GM18502 (cell line): Measurements from ENCODE around the gene SPATA2L.
"Not testable (repeated sequence)": the region's sequence is repeated elsewhere in the genome, so short reads cannot be mapped to it uniquely, and the experiment has no call there.

Experiments used
- ATAC-seq: cut with Tn5 transposase; IDR thresholded peaks from one replicate; pipeline ENCODE4 v1.9.1; 2021; ENCODE audit warnings: mild to moderate bottlenecking; ENCODE audit not compliant: unreplicated experiment, poor library complexity

Gene SPATA2L

DNA sequence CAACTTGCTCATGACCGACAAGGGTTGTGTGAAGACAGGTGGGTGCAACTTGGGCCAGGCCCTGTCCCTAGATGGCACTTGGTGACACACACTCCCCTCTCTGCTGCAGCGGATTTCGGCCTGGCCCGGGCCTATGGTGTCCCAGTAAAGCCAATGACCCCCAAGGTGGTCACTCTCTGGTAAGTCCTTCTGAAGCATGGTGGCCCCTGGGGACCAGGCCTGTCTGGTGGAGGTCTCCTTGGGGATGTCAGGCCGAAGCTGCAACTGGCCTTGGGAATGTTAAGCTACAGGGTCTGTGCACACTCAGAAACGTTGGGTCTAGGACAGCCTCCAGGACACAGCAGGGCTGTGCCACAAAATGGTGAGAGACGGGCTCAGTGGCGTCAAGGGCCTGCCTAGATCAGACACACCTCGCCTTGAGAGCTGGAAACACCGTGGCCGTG, 8.2 kb downstream of the SPATA2L start:
- ATAC-seq: no peak

DNA sequence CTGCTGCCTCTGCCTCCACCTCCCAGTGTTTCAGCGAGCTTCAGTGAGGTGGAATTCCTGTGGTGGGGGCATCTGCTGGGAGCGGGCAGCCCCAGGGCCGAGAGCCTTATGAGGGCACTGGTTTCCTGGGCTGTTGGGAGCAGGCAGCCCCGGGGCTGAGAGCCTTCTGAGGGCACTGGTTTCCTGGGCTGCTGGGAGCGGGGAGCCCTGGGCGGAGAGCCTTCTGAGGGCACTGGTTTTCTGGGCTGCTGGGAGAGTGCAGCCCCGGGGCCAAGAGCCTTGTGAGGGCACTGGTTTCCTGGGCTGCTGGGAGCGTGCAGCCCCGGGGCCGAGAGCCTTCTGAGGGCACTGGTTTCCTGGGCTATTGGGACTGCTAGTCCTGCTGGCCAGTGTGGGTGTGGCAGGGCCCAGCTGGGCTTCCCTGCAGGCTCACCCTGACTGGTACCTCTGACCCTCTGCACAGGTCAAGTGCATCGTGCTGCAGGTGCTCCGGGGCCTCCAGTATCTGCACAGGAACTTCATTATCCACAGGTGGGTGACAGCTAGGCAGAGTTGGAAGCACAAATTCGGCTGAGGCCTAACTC, 9.4 kb downstream of the SPATA2L start:
- ATAC-seq: no peak

DNA sequence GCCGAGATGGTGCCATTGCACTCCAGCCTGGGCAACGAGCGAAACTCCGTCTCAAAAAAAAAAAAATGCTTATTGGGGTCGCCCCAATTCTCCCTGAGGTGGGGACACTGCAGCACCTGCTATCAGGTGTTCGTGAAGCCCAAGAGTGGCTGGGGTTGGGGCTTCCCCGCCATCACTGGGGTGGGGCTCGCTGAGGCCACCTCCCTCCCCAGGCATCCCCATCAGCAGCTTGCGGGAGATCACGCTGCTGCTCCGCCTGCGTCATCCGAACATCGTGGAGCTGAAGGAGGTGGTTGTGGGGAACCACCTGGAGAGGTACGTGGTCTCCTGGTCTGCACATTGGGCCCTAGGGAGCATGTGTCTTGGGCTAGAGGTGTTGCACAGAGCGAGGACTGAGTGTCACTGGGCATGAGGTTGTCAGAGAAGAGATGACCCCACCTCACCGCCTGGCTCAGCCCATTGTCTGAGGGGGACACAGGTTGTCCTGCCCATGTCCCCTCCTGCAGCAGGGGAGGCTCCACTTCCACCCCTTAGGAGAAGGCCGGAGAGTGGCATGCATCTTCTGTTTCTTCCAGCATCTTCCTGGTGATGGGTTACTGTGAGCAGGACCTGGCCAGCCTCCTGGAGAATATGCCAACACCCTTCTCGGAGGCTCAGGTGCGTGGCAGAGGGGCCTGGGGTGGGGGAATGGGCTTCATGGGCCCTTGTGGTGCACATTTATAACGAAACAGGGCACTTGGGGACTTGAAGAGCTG, 10.1 kb downstream of the SPATA2L start:
- ATAC-seq: no peak

DNA sequence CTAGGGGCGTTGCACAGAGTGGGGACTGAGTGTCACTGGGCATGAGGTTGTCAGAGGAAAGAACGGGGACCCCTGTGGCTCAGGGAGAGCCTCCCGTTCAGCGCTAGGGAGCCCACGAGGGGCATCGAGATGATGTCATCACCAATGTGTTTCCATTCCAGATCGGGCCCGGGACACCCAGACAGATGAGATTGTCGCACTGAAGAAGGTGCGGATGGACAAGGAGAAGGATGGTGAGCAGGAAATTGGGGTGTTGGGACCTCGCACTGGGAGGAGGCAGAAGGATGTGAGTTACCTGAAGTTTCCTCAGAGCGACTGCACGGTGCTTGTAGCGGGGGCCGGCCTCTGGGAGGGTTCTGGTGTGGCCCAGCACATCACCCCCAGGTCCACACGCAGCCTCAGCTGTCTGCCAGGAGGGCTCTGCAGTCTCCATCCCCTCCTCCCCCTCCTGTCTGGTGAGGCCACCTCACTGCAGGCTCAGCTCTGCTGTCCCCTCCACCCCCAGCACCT, 11.1 kb downstream of the SPATA2L start:
- ATAC-seq: no peak

DNA sequence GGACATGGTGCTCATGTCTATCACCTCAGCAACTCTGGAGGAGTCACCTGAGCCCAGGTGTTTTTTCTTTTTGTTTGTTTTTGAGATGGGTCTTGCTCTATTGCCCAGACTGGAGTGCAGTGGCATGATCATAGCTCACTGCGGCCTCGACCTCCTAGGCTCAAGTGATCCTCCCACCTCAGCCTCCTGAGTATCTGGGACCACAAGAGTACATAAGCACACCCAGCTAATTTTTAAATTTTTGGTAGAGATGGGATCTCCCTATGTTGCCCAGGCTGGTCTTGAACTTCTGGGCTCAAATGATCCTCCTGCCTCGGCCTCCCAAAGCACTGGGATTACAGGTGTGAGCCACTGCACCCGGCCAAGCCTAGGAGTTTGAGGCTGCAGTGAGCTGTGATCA, 11.9 kb downstream of the SPATA2L start:
- ATAC-seq: not testable (repeated sequence)

DNA sequence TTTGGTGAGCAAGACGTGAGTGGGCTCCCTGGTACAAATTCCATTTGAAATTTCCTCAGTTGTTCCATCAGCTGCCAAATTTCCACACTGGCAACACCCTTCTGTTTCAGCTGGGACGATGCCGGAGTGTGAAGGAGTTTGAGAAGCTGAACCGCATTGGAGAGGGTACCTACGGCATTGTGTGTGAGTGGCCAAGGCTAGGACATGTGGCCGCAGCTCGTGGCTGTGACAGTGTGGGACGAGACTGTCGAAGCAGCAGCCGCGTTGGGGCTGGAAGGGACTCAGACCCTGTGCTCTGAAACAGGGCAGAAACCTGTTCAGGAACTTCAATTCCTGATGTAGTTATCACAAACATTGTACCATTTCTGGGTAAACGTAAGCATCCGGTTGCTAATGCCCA, 12.4 kb downstream of the SPATA2L start:
- ATAC-seq: no peak

DNA sequence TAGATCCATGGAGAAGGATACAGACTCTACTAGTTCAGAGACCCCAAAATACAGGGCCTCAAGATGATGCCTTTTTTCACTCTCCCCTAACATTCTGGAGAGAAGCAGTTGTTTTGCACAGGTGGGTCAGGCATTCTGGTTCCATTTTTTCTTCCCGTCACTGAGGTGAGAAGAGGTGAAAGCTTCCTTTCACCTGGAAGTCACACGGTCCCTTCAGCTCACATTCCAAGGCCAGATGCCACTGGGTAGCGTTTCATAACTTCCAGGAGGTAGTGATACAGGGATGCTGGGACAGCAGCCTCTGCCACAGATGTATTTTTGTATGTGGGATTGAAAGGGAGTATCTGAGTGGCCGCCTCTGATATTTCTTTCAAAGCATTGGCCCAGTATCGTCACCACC, 13.1 kb downstream of the SPATA2L start:
- ATAC-seq: no peak

DNA sequence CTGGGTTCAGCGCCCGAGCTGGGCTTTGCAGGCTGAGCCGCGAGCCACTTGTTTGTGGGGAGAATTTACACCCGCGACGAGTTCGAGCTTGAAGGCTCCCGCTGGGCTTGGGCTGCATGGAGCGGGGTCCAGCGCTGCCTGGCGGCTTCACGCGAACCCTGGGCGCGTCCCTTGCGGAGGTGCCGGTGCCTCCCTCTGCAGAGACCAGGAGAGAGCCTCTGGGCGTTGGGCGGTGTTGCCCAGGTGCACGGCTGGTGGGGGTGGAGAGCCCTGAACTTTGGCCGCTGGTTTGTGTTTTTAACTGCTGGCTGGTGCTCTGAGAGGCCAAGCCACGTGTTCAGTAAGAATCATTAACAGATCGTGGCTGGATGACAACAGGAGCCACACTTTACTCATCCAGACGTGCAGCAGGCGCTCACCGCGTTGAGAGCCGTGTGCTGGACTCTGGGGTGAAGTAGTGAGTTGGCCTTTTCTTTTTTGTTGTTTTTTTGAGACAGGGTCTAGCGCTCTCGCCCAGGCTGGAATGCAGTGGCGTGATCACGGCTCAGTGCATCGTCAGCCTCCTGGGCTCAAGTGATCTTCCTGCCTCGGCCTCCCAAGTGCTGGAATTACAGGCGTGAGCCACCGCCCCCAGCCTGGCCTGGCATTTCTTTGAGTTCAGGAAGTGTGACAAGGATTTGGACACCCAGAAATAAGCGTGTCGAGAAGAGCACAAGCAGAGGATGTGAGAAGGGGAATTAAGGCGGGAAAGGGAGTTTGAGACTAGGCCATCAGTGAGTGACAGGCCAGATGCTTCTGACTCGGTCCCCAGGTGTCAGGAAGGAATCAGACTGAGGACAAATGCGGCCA, 14.2 kb downstream of the SPATA2L start:
- peak; percentile 29 for ATAC-seq

DNA sequence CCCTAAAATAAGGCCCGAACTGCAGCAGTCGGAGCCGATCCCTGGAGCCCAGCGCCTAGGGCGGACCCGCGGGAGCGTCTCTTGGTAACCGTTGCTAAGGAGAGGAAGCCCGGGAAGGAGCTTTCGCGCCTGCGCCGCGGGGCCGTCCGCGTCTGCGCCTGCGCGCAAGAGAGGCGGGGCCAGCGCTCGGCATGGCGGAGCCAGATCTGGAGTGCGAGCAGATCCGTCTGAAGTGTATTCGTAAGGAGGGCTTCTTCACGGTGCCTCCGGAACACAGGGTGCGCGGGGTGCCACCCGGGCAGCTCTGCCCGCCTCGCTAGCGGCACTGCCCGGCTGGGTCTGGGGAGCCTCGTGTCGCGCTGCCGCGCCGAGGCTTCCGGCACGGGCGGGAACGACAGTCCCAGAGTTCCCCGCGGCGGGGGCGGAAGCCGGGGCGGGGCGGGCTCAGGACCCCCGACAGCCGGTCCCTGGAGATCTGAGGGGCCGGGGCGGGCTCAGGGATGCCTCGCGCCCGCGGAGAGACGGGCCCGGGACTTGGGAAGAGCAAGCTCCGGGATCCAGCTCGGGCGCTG, 14.9 kb downstream of the SPATA2L start, which contains the start of gene CDK10:
Gene CDK10 (plus strand): TSS at position 170 of the 572 bp plus-strand sequence. CDS start 22 bp downstream, at position 192.
- peak; percentile 91 for ATAC-seq

DNA sequence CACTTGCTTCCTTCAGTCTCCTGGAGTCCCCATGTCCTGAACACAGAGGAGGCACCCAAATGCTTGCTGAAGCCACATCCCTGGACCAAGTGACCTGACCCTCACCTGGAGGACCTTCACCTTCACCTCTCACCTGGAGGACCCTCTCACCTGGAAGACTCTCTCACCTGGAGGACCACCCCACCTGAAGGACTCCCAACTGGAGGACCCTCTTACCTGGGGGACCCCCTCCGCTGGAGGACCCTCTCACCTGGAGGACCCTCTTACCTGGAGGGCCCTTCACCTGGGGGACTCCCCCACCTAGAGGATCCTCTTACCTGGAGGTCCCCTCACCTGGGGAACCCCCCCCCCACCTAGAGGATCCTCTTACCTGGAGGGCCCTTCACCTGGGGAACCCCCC, 15.6 kb downstream of the SPATA2L start:
- ATAC-seq: no peak

DNA sequence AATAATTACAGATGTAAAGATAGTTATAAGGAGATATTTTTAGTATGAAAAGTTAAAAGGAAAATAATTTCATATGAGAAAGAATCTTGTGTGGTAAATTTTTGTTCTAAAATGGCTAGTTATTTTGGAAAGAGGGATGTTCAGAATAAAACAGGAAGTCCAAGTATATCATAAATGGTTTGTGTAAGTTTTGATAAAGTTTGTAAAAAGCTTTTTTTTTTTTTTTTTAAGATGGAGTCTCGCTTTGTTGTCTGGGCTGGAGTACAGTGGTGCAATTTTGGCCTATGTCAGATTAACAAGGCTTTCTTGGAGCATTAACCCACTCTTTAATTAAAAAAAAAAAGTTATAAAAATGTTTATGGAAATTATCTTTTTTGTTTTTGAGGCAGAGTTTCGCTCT, 23.2 kb downstream of the SPATA2L start:
- ATAC-seq: no peak

DNA sequence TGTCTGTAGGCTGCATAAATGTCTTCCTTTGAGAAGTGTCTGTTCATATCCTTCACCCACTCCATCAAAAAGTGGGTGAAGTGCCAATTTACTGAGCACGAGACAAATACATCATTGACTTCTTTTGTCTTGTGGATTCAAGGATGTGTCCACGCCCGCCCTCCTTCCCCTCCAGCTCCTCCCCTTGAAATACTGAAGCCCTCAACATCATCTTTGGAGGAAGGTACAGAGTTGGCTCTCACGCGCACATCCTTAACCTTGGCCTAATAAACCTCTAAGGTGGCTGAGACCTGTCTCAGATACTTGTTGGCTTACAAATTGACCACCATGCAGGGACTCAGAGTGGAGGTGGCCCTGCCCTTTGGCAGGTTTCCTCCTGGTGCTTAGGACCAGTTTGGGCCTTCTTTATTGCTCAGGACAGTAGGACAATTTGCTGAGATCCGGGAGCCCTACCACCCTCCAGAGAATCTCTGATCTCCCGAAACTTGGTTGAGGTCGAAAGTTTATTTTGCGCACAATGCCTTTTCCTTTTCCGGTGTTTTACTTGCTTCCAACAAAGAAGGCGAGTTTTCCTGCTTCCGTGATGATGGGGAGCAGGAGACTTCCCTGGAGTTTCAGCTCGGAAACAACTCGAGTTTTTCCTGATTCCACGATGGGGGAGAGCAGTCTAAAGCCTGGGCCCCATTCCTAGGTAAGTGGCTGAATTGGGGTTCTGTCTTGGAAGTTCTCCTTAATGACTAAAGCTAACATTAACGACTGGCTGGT, 29.1 kb downstream of the SPATA2L start:
- no peak for ATAC-seq

DNA sequence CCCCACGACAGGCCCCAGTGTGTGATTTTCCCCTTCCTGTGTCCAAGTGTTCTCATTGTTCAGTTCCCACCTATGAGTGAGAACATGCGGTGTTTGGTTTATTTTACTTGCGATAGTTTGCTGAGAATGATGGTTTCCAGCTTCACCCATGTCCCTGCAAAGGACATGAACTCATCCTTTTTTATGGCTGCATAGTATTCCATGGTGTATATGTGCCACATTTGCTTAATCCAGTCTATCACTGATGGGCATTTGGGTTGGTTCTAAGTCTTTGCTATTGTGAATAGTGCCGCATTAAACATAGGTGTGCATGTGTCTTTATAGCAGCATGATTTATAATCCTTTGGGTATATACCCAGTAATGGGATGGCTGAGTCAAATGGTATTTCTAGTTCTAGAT, 29.9 kb downstream of the SPATA2L start:
- not testable (repeated sequence) for ATAC-seq

DNA sequence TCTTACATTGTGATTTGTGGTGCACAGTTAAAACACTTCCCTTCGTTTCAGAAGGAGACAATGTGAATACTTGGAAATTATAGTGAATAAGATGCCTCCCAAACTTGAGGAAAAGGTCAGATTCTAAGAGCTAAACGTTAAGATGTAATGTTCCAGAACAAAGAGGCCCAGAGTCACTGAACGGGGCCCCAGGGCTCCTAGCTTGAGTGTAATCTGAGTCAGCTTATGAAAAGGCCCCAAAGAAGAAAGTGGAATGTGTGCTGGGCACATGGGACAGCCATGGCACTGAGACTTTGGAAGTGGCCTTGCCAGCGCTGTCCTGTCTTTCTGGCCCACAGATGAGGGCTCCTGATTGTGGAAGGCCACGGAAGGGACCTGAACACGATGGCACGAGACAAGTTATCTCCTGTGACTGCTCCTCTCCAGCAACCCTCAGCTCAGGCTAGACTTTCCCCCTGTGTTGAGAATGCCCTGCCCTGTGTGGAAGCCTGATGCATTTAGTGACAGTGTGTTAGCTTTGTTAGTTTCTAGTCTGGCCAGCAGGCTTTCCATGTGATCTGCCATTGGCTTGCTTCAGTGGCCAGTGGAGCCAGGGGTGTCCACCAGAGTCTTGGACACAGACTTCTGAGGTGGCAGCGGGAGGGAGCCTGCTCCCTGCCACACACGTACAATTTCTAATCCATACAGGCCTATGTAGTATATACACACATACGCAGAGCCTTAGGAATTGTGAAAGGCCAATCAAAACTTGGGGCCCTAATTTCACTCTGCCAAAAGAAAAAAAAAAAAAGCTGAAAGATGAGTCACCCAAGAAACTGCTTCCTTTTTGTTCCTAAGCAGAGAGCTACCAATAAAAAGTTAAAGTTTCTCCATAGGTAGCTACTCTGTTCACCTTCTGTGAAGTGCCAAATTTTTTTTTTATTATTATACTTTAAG, 30.7 kb downstream of the SPATA2L start:
- ATAC-seq: no peak

DNA sequence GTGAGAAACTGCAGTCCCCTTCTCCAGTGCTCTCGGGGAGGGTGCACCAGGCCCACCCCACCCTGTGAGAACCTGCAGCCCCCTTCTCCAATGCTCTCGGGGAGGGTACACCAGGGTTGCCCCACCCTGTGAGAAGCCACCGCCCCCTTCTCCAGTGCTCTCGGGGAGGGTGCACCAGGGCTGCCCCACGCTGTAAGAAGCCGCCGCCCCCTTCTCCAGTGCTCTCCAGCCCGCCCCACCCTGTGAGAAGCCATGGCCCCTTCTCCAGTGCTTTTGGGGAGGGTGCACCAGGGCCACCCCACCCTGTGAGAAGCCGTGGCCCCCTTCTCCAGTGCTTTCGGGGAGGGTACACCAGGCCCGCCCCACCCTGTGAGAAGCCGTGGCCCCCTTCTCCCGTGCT, 31.8 kb downstream of the SPATA2L start:
- no peak for ATAC-seq

DNA sequence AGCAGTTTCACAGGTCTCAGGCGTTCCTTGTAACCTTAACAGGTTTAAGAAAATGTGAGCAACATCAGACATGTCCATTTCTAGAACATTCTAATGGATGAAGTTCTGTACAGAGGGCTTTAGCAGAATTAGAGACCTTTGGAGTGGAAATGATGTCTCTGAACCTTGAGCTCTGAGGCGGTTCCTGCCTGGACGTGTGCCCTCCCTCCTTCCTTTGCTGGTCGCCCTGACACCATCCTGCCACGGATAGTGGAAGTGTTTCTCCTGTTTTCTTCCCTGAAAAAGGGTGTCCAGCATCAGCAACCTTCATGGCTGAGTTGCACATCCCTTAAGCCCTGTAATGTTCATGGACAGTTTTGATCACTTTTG, 32.7 kb downstream of the SPATA2L start:
- ATAC-seq: no peak

DNA sequence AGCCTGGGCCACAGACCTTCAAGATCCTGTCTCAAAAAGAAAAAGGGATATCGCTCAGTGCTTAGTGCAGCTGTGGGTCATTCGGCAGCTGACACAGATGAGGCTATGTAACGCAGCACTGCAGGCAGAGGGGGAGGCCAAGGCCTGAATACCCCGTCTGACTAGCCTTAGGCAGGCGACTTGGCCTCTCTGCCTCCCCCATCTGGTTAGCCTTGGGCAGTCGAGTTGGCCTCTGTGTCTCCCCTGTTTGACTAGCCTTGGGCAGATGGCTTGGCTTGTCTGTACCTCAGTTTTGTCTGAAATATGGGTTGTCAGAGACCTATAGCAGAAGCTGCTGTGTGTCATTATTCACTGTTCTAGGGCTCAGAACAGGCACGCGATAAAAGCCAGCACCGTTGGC, 33.9 kb downstream of the SPATA2L start:
- ATAC-seq: no peak

DNA sequence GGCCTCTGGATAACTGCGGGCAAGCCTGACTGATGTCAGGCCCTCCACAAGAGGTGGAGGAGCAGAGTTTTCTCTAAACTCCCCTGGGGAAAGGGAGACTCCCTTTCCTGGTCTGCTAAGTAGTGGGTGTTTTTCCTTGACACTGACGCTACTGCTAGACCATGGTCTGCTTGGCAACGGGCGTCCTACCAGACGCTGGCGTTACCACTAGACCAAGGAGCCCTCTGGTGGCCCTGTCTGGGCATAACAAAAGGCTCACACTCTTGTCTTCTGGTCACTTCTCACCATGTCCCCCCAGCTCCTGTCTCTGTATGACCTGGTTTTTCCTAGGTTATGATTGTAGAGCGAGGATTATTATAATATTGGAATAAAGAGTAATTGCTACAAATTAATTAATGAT, 34.5 kb downstream of the SPATA2L start:
- not testable (repeated sequence) for ATAC-seq

DNA sequence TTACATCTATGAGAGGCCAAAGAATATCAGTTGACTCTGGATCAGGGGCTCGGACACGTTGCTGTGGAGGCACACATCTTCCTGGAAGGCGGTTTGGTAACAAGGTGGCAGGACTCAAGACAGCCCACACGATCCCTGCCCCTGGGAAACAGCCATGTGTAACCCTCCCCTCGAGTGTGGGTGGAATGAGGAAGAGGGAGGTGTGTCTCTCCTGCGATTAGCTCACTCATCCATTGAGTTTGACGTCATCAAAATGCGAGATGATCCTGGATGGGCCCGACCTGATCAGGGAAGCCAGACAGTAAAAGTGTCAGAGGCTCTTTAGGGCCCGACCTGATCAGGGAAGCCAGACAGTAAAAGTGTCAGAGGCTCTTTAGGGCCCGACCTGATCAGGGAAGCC, 37.3 kb downstream of the SPATA2L start:
- not testable (repeated sequence) for ATAC-seq
